ENCODE measurements around the gene SYPL1. TPM values are rescaled to one million over a fixed set of nuclear protein-coding genes. Genes with fewer than 3 reads are reported as not detected.

The SYPL1 gene
- 100 to 1,000 TPM in 3 of 9 donors, 10 to 100 TPM in 6; 48.7 to 107 (median 89.6) TPM for total RNA-seq
- polyA plus RNA-seq, result 10 to 100 TPM; 25.0 to 90.3 (median 31.6) TPM
- long read RNA-seq, donor 1, transcript SYPL1-202 (5 exons, 2,151 nt), result major isoform, 52 of 55 reads
- long read RNA-seq, donor 1, partial matches to known transcripts, result 0 of 55 reads
- long read RNA-seq, donor 1, other reads (novel, unspliced or antisense), result 0 of 55 reads
- long read RNA-seq, donor 2, transcript SYPL1-202 (5 exons, 2,151 nt), result major isoform, 58 of 60 reads
- long read RNA-seq, donor 2, partial matches to known transcripts, result 0 of 60 reads
- long read RNA-seq, donor 2, other reads (novel, unspliced or antisense), result 0 of 60 reads
- long read RNA-seq, donor 3, transcript SYPL1-202 (5 exons, 2,151 nt), result major isoform, 39 of 42 reads
- long read RNA-seq, donor 3, partial matches to known transcripts, result 0 of 42 reads
- long read RNA-seq, donor 3, other reads (novel, unspliced or antisense), result 0 of 42 reads
- long read RNA-seq, donor 4, transcript SYPL1-202 (5 exons, 2,151 nt), result major isoform, 133 of 141 reads
- long read RNA-seq, donor 4, partial matches to known transcripts, result 1 of 141 reads
- long read RNA-seq, donor 4, other reads (novel, unspliced or antisense), result 6 of 141 reads
- long read RNA-seq, donor 5, transcript SYPL1-202 (5 exons, 2,151 nt), result major isoform, 313 of 330 reads
- long read RNA-seq, donor 5, transcript SYPL1-201 (6 exons, 2,127 nt), result minor isoform, 5 of 330 reads
- long read RNA-seq, donor 5, partial matches to known transcripts, result 4 of 330 reads
- long read RNA-seq, donor 5, other reads (novel, unspliced or antisense), result 4 of 330 reads
- long read RNA-seq, donor 6, transcript SYPL1-202 (5 exons, 2,151 nt), result major isoform, 93 of 103 reads
- long read RNA-seq, donor 6, partial matches to known transcripts, result 4 of 103 reads
- long read RNA-seq, donor 6, other reads (novel, unspliced or antisense), result 3 of 103 reads
- long read RNA-seq, donor 7, transcript SYPL1-202 (5 exons, 2,151 nt), result major isoform, 18 of 18 reads
- long read RNA-seq, donor 7, partial matches to known transcripts, result 0 of 18 reads
- long read RNA-seq, donor 7, other reads (novel, unspliced or antisense), result 0 of 18 reads
- long read RNA-seq, donor 8, transcript SYPL1-202 (5 exons, 2,151 nt), result major isoform, 89 of 93 reads
- long read RNA-seq, donor 8, partial matches to known transcripts, result 0 of 93 reads
- long read RNA-seq, donor 8, other reads (novel, unspliced or antisense), result 0 of 93 reads
- long read RNA-seq, donor 9, transcript SYPL1-202 (5 exons, 2,151 nt), result major isoform, 70 of 73 reads
- long read RNA-seq, donor 9, partial matches to known transcripts, result 0 of 73 reads
- long read RNA-seq, donor 9, other reads (novel, unspliced or antisense), result 0 of 73 reads
- long read RNA-seq, donor 10, transcript SYPL1-202 (5 exons, 2,151 nt), result major isoform, 28 of 28 reads
- long read RNA-seq, donor 10, partial matches to known transcripts, result 0 of 28 reads
- long read RNA-seq, donor 10, other reads (novel, unspliced or antisense), result 0 of 28 reads

- TF ChIP-seq CTCF (IDR thresholded peaks at IDR 0.05) (peak in 1 of 6 experiments; percentile 14), POLR2A (IDR thresholded peaks at IDR 0.05) (peak; percentile 32 to 89)
- DNase-seq, result peak; percentile 94 to 96 (median 96)
- Histone ChIP-seq H3K27ac (peak within 1 kb of the TSS; percentile 88 to 100 (median 98)), H3K4me3 (peak within 1 kb of the TSS; percentile 42 to 92 (median 80)), H3K9me3 (replicated peaks in 1 of 3) (no peaks in the 10 kb centered on the region), H3K36me3 (replicated peaks in 1 of 2) (no peaks in the 10 kb centered on the region), H3K4me1 (replicated peaks in 1 of 2) (peaks cover 26 to 37% of the 10 kb centered on the region in 2 donors), H3K27me3 (no peaks in the 10 kb centered on the region)
- intact Hi-C loops (cut with DNase I), result loop anchor here in 1 of 2 donors (5.0 kb wide), 1 partner anchor 45 kb away; no protein-coding TSS in a partner anchor
- WGBS, 4 donors, result 1 to 6% (median 3%) methylated on average over 8 to 76 of the region's 76 CpGs
Measured at GRCh38 chr7:106112118-106112971, at the start of gene SYPL1. Gene SYPL1 (minus strand): TSS chr7:106112312. CDS start chr7:106112208, 104 bp downstream.

GRCh38 chr7:106155027-106155426 is 42.9 kb upstream of the SYPL1 start:
- TF ChIP-seq CTCF (IDR thresholded peaks at IDR 0.05) (no peak), POLR2A (IDR thresholded peaks at IDR 0.05) (no peak)
- no peak overlapping the region for H3K27ac ChIP-seq
- no peak for DNase-seq
- H3K4me1 ChIP-seq (replicated peaks in 1 of 2), result no peaks in the 10 kb centered on the region
- no peaks in the 10 kb centered on the region for H3K9me3 ChIP-seq (replicated peaks in 1 of 3)
- 69 to 75% (median 72%) methylated on average over 4 of the region's 4 CpGs for WGBS, 4 donors
- intact Hi-C loops (cut with DNase I), result no loop called here
- no peak overlapping the region for H3K4me3 ChIP-seq
- no peaks in the 10 kb centered on the region for H3K36me3 ChIP-seq (replicated peaks in 1 of 2)
- no peaks in the 10 kb centered on the region for H3K27me3 ChIP-seq

- Histone ChIP-seq H3K36me3 (replicated peaks in 1 of 2) (no peaks in the 10 kb centered on the region), H3K27me3 (no peaks in the 10 kb centered on the region), H3K4me3 (no peak overlapping the region), H3K9me3 (replicated peaks in 1 of 3) (no peaks in the 10 kb centered on the region), H3K27ac (no peak overlapping the region), H3K4me1 (replicated peaks in 1 of 2) (no peaks in the 10 kb centered on the region)
- peak; percentile 81 to 94 (median 87) for DNase-seq
- TF ChIP-seq CTCF (IDR thresholded peaks at IDR 0.05) (peak; percentile 92 to 98 (median 96)), POLR2A (IDR thresholded peaks at IDR 0.05) (no peak)
- intact Hi-C loops (cut with DNase I), result loop anchor here (2.0 kb wide), 2 partner anchors 95 to 97 kb away; no protein-coding TSS in a partner anchor
- 42 to 50% (median 45%) methylated on average over 14 to 15 of the region's 15 CpGs for WGBS, 4 donors
Measured at GRCh38 chr7:106153891-106154449, 41.9 kb upstream of the SYPL1 start.
